Retinal pigment epithelial cell (primary cell): ENCODE results near the gene IGFL2.

ENCODE experiments used
- DNase-seq: peaks from one replicate; pipeline ENCODE4 v3.0.0-alpha.2; 2010; ENCODE audit warnings: low read depth
- H3K4me3 ChIP-seq: 2 replicates; pipeline ENCODE4 v1.5.1; 2011; ENCODE audit warnings: mild to moderate bottlenecking, low read length, control low read depth, moderate library complexity
- CTCF ChIP-seq: conservative IDR thresholded peaks from 2 replicates; pipeline ENCODE4 v1.5.1; 2011; ENCODE audit warnings: low read depth, low read length, control low read depth, inconsistent platforms

Gene IGFL2

DNA sequence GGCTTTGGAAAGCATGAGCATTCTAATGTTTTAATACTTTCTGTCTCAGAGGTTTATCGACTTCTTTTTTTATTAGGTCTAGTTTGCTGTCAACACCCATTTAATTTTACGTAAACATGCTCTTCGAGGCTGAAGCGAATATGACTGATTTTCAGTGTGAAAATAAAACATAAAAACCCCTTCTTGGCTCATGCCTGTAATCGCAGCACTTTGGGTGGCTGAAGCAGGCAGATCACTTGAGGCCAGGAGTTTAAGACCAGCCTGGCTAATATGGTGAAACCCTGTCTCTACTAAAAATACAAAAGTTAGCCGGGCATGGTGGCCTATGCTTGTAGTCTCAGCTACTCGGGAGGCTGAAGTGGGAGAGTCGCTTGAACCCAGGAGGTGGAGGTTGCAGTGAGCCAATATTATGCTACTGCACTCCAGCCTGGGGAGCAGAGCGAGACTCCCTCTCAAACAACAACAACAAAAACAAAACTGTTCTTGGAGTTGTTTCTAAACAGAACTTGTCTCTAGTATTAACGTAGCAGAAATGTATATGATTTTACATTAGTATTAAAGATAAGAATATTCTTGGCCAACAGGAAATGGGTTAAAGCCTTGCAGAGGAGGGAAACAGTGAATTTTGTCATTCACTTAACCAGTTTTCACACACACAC is 16.4 kb upstream of the IGFL2 start:
- DNase-seq = no peak
- no peak overlapping the region for H3K4me3 ChIP-seq
- no peak for TF ChIP-seq CTCF

- DNase-seq = no peak
- H3K4me3 ChIP-seq = peak overlapping the region; percentile 21
These were observed 15.4 kb upstream of the IGFL2 start for GRCh38 chr19:46132508-46133100.

DNA sequence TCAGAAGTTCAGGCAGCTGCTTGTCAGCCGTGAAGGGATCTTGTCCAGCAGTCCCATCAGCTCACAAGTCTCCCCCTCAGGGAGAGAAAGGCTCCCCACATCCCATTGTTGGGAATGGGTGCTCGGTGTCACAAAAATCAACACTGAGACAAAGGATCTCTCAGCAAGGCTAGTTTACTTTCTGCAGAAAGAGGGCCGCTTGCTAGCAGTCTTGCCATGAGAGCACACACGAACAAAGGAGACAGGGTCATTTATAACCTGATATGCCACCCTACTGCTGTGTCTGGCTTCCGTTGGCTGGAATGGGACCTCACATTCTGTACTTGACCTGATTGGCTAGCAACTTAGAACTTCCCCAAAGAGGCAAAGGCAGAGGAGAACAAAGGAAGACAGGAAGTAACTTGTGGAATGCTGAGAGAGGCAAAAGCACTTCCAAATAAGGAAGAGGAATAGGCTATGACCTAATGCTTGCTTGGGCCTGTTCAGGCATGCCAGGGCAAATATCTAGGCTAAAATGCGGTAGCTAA is 14.9 kb upstream of the IGFL2 start:
- DNase-seq = peak; percentile 87
- H3K4me3 ChIP-seq = peak overlapping the region; percentile 21

More at GRCh38 chr19:46132508-46133100, 15.4 kb upstream of the IGFL2 start:
- TF ChIP-seq CTCF = no peak

DNA sequence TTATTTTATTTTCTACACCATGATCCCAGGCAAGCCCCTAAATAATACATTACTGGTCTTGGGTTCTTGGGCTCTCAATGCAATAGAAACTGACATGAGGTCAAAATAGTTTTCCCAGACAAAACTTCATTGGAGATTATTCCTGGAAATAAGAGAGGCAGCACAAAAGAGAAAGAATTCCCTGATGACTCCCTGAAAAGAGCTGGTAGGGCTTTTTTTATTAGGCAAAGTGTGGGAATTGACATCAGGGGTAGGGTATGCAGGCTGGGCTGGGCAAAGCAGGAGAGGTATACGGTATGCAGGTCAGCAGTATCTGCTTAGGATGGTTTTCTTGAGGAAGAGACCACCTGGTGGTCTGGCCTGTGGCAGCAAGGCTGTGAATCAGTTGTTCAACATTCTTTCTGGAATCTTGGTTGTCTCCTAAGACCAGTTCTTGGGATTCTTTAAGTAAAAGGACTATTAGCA is 14.2 kb upstream of the IGFL2 start:
- no peak overlapping the region for H3K4me3 ChIP-seq
- no peak for DNase-seq
- no peak for TF ChIP-seq CTCF

More for the DNA sequence above, 14.9 kb upstream of the IGFL2 start:
- TF ChIP-seq CTCF = no peak

DNA sequence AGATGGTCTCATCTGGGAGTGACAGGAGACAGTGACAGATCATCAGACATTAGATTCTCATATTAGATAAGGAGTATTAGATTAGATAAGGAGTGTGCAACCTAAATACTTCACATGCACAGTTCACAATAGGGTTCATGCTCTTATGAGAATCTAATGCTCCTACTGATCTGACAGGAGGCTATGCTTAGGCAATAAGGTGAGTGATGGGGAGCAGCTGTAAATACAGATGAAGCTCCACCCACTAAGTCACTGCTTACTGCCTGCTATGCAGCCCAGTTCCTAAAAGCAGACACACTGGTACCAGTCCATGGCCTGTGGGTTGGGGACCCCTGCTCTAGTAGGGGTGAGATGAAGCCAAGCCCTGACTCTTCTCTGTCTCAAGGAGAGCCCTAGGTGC is 13.5 kb upstream of the IGFL2 start:
- H3K4me3 ChIP-seq = no peak overlapping the region
- DNase-seq = peak; percentile 2
- TF ChIP-seq CTCF = no peak

DNA sequence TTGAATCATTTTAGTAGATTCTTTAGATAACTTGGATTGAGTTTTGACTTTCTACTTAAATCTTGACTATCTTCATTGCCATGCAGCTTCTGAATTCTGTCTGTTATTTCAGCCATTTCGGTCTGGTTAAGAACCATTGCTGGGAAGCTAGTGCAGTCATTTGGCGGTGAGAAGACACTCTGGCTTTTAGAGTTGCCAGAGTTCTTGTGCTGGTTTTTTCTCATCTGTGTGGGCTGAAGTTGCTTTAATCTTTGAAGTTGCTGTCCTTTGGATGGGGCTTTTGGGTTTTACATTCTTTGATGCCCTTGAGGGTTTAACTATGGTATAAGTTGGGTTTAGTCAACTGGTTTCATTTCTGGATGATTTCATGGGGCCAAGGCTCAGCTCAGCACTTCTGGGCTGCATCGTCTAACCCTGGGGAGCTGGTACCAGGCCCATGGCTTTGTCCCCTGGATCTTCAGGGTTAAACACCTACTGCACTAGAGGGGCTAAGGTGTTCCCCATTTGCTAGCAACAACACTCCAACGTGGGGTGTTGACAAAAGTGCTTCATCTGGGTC is 10.0 kb upstream of the IGFL2 start:
- TF ChIP-seq CTCF = no peak
- no peak for DNase-seq
- no peak overlapping the region for H3K4me3 ChIP-seq
